H1 (cell line): ENCODE data around the gene GPR15. TPM values are rescaled to one million over a fixed set of nuclear protein-coding genes. Genes with fewer than 3 reads are reported as not detected.

Experiments
- CTCF ChIA-PET: fragments of 300-600 bp; sonication (Branson Sonifier 250); formaldehyde crosslinking; loops from one replicate; lab custom pipeline; 2021; ENCODE audit not compliant: partially characterized antibody; lab: Charles Lee
- POLR2A ChIA-PET: fragments of 300-600 bp; sonication (Branson Sonifier 250); formaldehyde crosslinking; loops from one replicate; lab custom pipeline; 2021; ENCODE audit warnings: inconsistent platforms; ENCODE audit not compliant: partially characterized antibody; lab: Charles Lee
- DNase-seq, 2 experiments: peaks; one replicate each; pipeline versions ENCODE4 v3.0.0 to v3.0.0-alpha.2; 2010 to 2022; ENCODE audit warnings: low spot score in 2 of 2, low read depth in 1 of 2, mixed read lengths in 1 of 2
- FAIRE-seq: peaks from 2 replicates; lab custom pipeline; 2011; peaks lifted over from hg19 to GRCh38; lab: Jason Lieb, UNC
- H2AFZ ChIP-seq: 2 replicates; pipeline ENCODE4 v1.8.1; 2012; ENCODE audit warnings: low read length, inconsistent platforms
- H2AK5ac ChIP-seq: 2 replicates; pipeline ENCODE4 v1.6.1; 2013; ENCODE audit warnings: low read depth, low read length
- H2BK120ac ChIP-seq: replicated peaks from 2 replicates; pipeline ENCODE3; 2013; ENCODE audit warnings: low read depth, low read length, inconsistent platforms
- H2BK12ac ChIP-seq: 2 replicates; pipeline ENCODE4 v1.6.1; 2013; ENCODE audit warnings: low read depth, low read length
- H2BK15ac ChIP-seq: 2 replicates; pipeline ENCODE4 v1.6.1; 2013; ENCODE audit warnings: low read length
- H2BK20ac ChIP-seq: 2 replicates; pipeline ENCODE4 v1.6.1; 2013; ENCODE audit warnings: low read length
- H2BK5ac ChIP-seq: 2 replicates; pipeline ENCODE4 v1.6.1; 2013; ENCODE audit warnings: low read depth, low read length
- H3K14ac ChIP-seq: 2 replicates; pipeline ENCODE4 v1.6.1; 2013; ENCODE audit warnings: inconsistent platforms; ENCODE audit not compliant: insufficient read length
- H3K18ac ChIP-seq: 2 replicates; pipeline ENCODE4 v1.6.1; 2013; ENCODE audit warnings: low read length; ENCODE audit errors: extremely low read depth
- H3K23ac ChIP-seq: 2 replicates; pipeline ENCODE4 v1.6.1; 2013; ENCODE audit warnings: inconsistent platforms; ENCODE audit not compliant: insufficient read length
- H3K23me2 ChIP-seq: 2 replicates; pipeline ENCODE4 v1.6.1; 2013; ENCODE audit warnings: low read depth, low read length
- H3K27ac ChIP-seq: 2 replicates; pipeline ENCODE4 v1.6.1; 2011; ENCODE audit warnings: low read depth, low read length, inconsistent platforms
- H3K27me3 ChIP-seq, 4 experiments: replicated peaks in 1 of 4; 1 replicate in 1 of 4; 2 replicates in 3 of 4; pipeline versions ENCODE4 v1.6.1 to v1.8.1; 2011 to 2013; ENCODE audit warnings: low read length in 3 of 4, mild to moderate bottlenecking in 3 of 4, inconsistent platforms in 2 of 4, mixed read lengths in 2 of 4, moderate library complexity in 1 of 4; ENCODE audit not compliant: control insufficient read depth in 3 of 4, insufficient read depth in 3 of 4; ENCODE audit errors: extremely low read depth in 1 of 4
- H3K36me3 ChIP-seq, 4 experiments: 2 replicates each; pipeline versions ENCODE4 v1.6.1 to v1.8.1; 2011 to 2013; ENCODE audit warnings: mild to moderate bottlenecking in 4 of 4, low read length in 3 of 4, moderate library complexity in 2 of 4, control low read depth in 1 of 4, inconsistent platforms in 1 of 4; ENCODE audit not compliant: insufficient read depth in 4 of 4, control insufficient read depth in 2 of 4
- H3K4ac ChIP-seq: replicated peaks from 2 replicates; pipeline ENCODE3; 2013; ENCODE audit warnings: low read length, low read depth, mixed read lengths, inconsistent platforms; ENCODE audit not compliant: insufficient read length
- H3K4me1 ChIP-seq, 4 experiments: replicated peaks in 1 of 4; 1 replicate in 1 of 4; 2 replicates in 3 of 4; pipeline versions ENCODE4 v1.6.1 to v1.8.1; 2011 to 2013; ENCODE audit warnings: low read length in 3 of 4, inconsistent platforms in 2 of 4, mixed read lengths in 1 of 4; ENCODE audit not compliant: insufficient read depth in 4 of 4, control insufficient read depth in 3 of 4
- H3K4me2 ChIP-seq, 2 experiments: 2 replicates each; pipeline versions ENCODE4 v1.6.1 to v1.8.1; 2011 to 2013; ENCODE audit warnings: low read depth in 2 of 2, low read length in 2 of 2, control low read depth in 1 of 2, inconsistent platforms in 1 of 2, mild to moderate bottlenecking in 1 of 2; ENCODE audit not compliant: insufficient read depth in 1 of 2
- H3K4me3 ChIP-seq, 4 experiments: fragments of 200-600, 300-600 bp in 1 of 4; sonication (generic), shearing (Covaris generic), sonication (Bioruptor Twin) in 1 of 4; 2 replicates each; pipeline versions ENCODE4 v1.5.1 to v1.8.1; 2011 to 2016; ENCODE audit warnings: low read length in 4 of 4, low read depth in 3 of 4, control low read depth in 2 of 4, inconsistent platforms in 2 of 4, mild to moderate bottlenecking in 2 of 4, mixed read lengths in 1 of 4, moderate library complexity in 1 of 4; ENCODE audit not compliant: insufficient read depth in 2 of 4; ENCODE audit errors: extremely low read depth in 1 of 4
- H3K56ac ChIP-seq: replicated peaks from 2 replicates; pipeline ENCODE3; 2013; ENCODE audit warnings: low read depth, mild to moderate bottlenecking, mixed read lengths, low read length, inconsistent platforms; ENCODE audit not compliant: insufficient read length
- H3K79me1 ChIP-seq: 2 replicates; pipeline ENCODE4 v1.6.1; 2013; ENCODE audit warnings: low read depth, low read length, control low read depth
- H3K79me2 ChIP-seq, 2 experiments: 2 replicates each; pipeline versions ENCODE4 v1.6.1 to v1.8.1; 2012 to 2013; ENCODE audit warnings: low read length in 2 of 2, mild to moderate bottlenecking in 2 of 2, inconsistent platforms in 1 of 2; ENCODE audit not compliant: insufficient read depth in 2 of 2, control insufficient read depth in 1 of 2
- H3K9ac ChIP-seq, 4 experiments: replicated peaks in 1 of 4; 1 replicate in 1 of 4; 2 replicates in 3 of 4; pipeline versions ENCODE4 v1.6.1 to v1.8.1; 2011 to 2013; ENCODE audit warnings: low read depth in 3 of 4, low read length in 3 of 4, control low read depth in 2 of 4, mild to moderate bottlenecking in 2 of 4, moderate library complexity in 2 of 4, inconsistent platforms in 1 of 4; ENCODE audit errors: extremely low read depth in 1 of 4
- H3K9me3 ChIP-seq, 2 experiments: 2 replicates each; pipeline versions ENCODE4 v1.6.1 to v1.8.1; 2012 to 2013; ENCODE audit warnings: mild to moderate bottlenecking in 2 of 2, moderate library complexity in 2 of 2, control low read depth in 1 of 2, inconsistent platforms in 1 of 2, low read depth in 1 of 2, low read length in 1 of 2, mixed read lengths in 1 of 2; ENCODE audit not compliant: insufficient read depth in 2 of 2
- H4K20me1 ChIP-seq, 2 experiments: replicated peaks in 1 of 2; 2 replicates each; pipeline versions ENCODE3 to v1.8.1; 2011 to 2013; ENCODE audit warnings: inconsistent platforms in 2 of 2, low read length in 2 of 2, mild to moderate bottlenecking in 1 of 2; ENCODE audit not compliant: insufficient read depth in 2 of 2, control insufficient read depth in 1 of 2
- H4K5ac ChIP-seq: 2 replicates; pipeline ENCODE4 v1.6.1; 2013; ENCODE audit warnings: low read length, low read depth, mixed read lengths, inconsistent platforms; ENCODE audit not compliant: insufficient read length
- H4K8ac ChIP-seq: 2 replicates; pipeline ENCODE4 v1.8.0; 2013; ENCODE audit warnings: mild to moderate bottlenecking, moderate library complexity, low read length, inconsistent platforms; ENCODE audit not compliant: insufficient read depth; ENCODE audit errors: extremely low read depth
- H4K91ac ChIP-seq: replicated peaks from 2 replicates; pipeline ENCODE3; 2013; ENCODE audit warnings: low read length, mixed read lengths, inconsistent platforms; ENCODE audit not compliant: insufficient read length
- CREB1 ChIP-seq: IDR thresholded peaks from 2 replicates; pipeline ENCODE4 v1.6.1; 2012; ENCODE audit warnings: inconsistent platforms
- JUND ChIP-seq: IDR thresholded peaks from 2 replicates; pipeline ENCODE4 v1.6.1; 2011; ENCODE audit warnings: mild to moderate bottlenecking, improper control_type of control experiment, low read length
- KDM4A ChIP-seq: IDR thresholded peaks from one replicate; pipeline ENCODE4 v1.7.1; 2012; ENCODE audit warnings: low read depth, mild to moderate bottlenecking, moderate library complexity, low read length, inconsistent platforms; ENCODE audit not compliant: severe bottlenecking
- KDM5A ChIP-seq: fragments of 200-600 bp; IDR thresholded peaks from 2 replicates; pipeline ENCODE4 v1.7.1; 2012; ENCODE audit warnings: mild to moderate bottlenecking, low read length, inconsistent platforms, mixed read lengths
- MAX ChIP-seq: IDR thresholded peaks from 2 replicates; pipeline ENCODE4 v1.6.1; 2012; ENCODE audit warnings: inconsistent platforms
- NRF1 ChIP-seq: IDR thresholded peaks from 2 replicates; pipeline ENCODE4 v1.6.1; 2011; ENCODE audit warnings: mild to moderate bottlenecking, low read depth, low read length, improper control_type of control experiment
- PHF8 ChIP-seq: fragments of 200-600 bp; sonication (generic); conservative IDR thresholded peaks from 2 replicates; pipeline ENCODE4 v1.7.1; 2012; ENCODE audit warnings: low read depth, mild to moderate bottlenecking, inconsistent platforms, low read length, moderate library complexity
- POLR2AphosphoS5 ChIP-seq: IDR thresholded peaks from 2 replicates; pipeline ENCODE4 v1.6.1; 2011; ENCODE audit warnings: low read depth, low read length
- RAD21 ChIP-seq, 2 experiments: IDR thresholded peaks in 1 of 2; conservative IDR thresholded peaks in 1 of 2; 2 replicates each; pipeline ENCODE4 v1.6.1; 2011; ENCODE audit warnings: low read depth in 2 of 2, low read length in 2 of 2, improper control_type of control experiment in 1 of 2, inconsistent platforms in 1 of 2, mild to moderate bottlenecking in 1 of 2, moderate library complexity in 1 of 2
- SIRT6 ChIP-seq: IDR thresholded peaks from one replicate; pipeline ENCODE4 v1.7.1; 2012; ENCODE audit warnings: low read length, inconsistent platforms
- WGBS, 2 experiments: shearing (Covaris generic) in 1 of 2; methylation state at CpG; one replicate each; pipeline versions ENCODE4 v1.1.6 to v1.1.7; 2013 to 2015; ENCODE audit warnings: low lambda C conversion rate in 2 of 2, mixed read lengths in 2 of 2, inconsistent platforms in 1 of 2, low coverage in 1 of 2, missing lambda C conversion rate in 1 of 2; ENCODE audit not compliant: insufficient replicate concordance in 2 of 2, insufficient coverage in 1 of 2, insufficient read length in 1 of 2; ENCODE audit errors: extremely low coverage in 1 of 2, missing lambda C conversion rate in 1 of 2; 5-methylcytosine and 5-hydroxymethylcytosine counted together
- polyA plus RNA-seq, 7 experiments: library from polyadenylated mRNA; depleted of rRNA in 3 of 7; stranded (reverse) in 5 of 7; unstranded in 2 of 7; fragments of >200 nt in 5 of 7; fragments of 200-250 nt in 2 of 7; gene quantifications; 1 replicate in 5 of 7; 2 replicates in 1 of 7; 4 replicates in 1 of 7; pipeline versions ENCODE4 v1.2.1 to v1.2.3, GENCODE V29; 2011 to 2013; ENCODE audit warnings: missing spikeins in 2 of 7, mixed read lengths in 2 of 7
- total RNA-seq: library from RNA; stranded (reverse); fragmentation: NEBNext Ultra II Directional; extraction: Animal tissue kit (Norgen Biotek cat#: 25700); gene quantifications from 2 replicates; pipeline ENCODE4 v1.2.1, GENCODE V29; 2021

The GPR15 gene
- total and polyA plus RNA-seq, 2 of the 8 experiments (the other 6 are each of a cell fraction or from before 2014, with no cell fraction given): not detected

GRCh38 chr3:98565237-98565643, 33.5 kb downstream of the GPR15 start:
- H2AK5ac ChIP-seq: no peak overlapping the region
- no peak overlapping the region for H4K8ac ChIP-seq
- no peaks in the 10 kb centered on the region for H3K27me3 ChIP-seq
- H3K27ac ChIP-seq: no peak overlapping the region
- no peaks in the 10 kb centered on the region for H3K79me1 ChIP-seq
- no peak overlapping the region for H3K9ac ChIP-seq
- ChIA-PET CTCF (no interaction called here), POLR2A (no interaction called here)
- no peak overlapping the region for H2AFZ ChIP-seq
- no peak overlapping the region for H3K18ac ChIP-seq
- H3K4me3 ChIP-seq: no peak overlapping the region
- H3K9me3 ChIP-seq: no peaks in the 10 kb centered on the region
- H3K4me2 ChIP-seq: no peak overlapping the region
- no peak overlapping the region for H3K14ac ChIP-seq
- H4K91ac ChIP-seq: no peak overlapping the region
- H2BK12ac ChIP-seq: no peak overlapping the region
- DNase-seq (no peak), FAIRE-seq (no peak)
- TF ChIP-seq SIRT6 (no peak), JUND (no peak), MAX (no peak), RAD21 (IDR thresholded peaks at IDR 0.05 in 1 of 2, conservative IDR thresholded peaks at IDR 0.05 in 1 of 2; ENCODE audit: low read depth in 2 of 2, low read length in 2 of 2) (no peak), NRF1 (no peak), CREB1 (no peak), KDM5A (no peak), POLR2AphosphoS5 (no peak), PHF8 (no peak), KDM4A (no peak)
- no peak overlapping the region for H2BK20ac ChIP-seq
- H2BK120ac ChIP-seq: no peak overlapping the region
- no peak overlapping the region for H3K23ac ChIP-seq
- WGBS, 2 experiments: 79% methylated on average over 3 of the region's 3 CpGs; no CpG with 5 or more reads in 1 of the 2 experiments
- H3K23me2 ChIP-seq: no peaks in the 10 kb centered on the region
- H2BK15ac ChIP-seq: no peak overlapping the region
- H3K4ac ChIP-seq: no peak overlapping the region
- no peaks in the 10 kb centered on the region for H3K36me3 ChIP-seq
- no peaks in the 10 kb centered on the region for H3K4me1 ChIP-seq
- no peaks in the 10 kb centered on the region for H3K79me2 ChIP-seq
- H3K56ac ChIP-seq: no peak overlapping the region
- no peak overlapping the region for H4K5ac ChIP-seq
- no peak overlapping the region for H2BK5ac ChIP-seq
- H4K20me1 ChIP-seq: no peaks in the 10 kb centered on the region
